Measurements from ENCODE around the gene TPST2.
A peak's percentile ranks its signal among the peaks of the same experiment; 100 is the strongest.
"Not testable (repeated sequence)": the region's sequence is repeated elsewhere in the genome, so short reads cannot be mapped to it uniquely, and the experiment has no call there.

TPST2 gene

DNA sequence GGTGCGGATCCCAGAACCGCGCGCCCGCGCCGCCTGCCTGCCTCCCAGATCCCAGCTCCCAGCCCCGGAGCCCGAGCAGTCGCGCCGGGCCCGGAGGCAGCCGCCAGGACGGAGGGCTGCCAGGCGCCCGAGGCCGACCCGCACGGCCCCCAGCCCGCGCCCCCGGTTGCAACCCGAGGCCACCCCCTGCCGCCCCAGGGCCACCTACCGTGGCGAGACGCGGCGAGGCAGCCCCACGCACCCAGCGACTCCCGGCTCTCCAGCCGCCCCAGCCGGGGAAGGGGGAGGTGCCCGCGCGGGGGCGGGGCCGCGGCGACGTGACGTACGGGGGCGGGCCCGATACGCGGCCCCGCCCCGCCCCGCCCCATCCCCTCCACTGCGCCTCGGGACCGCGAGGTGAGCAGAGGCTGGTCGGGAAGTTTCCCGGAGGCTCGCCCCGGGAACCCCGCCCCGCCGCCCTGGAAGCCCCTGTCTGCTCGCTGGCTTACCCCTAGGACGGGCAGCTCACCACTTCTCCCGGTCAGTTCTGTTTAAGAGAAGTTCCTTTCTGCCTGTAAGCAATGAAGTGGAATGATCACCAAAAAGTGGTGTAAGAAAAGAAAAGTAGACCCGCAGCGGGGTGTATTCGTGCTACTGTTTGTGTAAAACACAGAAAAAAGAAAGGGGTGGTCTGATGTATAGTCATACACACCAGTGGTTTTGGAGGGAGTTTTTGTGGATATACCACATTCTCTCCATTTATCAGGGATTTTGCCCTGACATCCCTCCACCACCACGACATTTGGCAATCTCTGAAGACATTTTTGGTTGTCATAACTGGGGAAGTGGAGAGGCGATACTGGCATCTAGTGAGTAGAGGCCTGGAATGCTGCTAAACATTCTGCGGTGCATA is at the start of gene TPST2:
Gene TPST2 (minus strand): TSS at position 288 of the 892 bp plus-strand sequence. CDS start 48,502 bp downstream, outside the sequence.
- DNase-seq (ENCODE audit: low spot score): peak; percentile 64

- no peak for DNase-seq (ENCODE audit: low spot score)
Measured at GRCh38 chr22:26636296-26636695, 46.4 kb upstream of the TPST2 start.

GRCh38 chr22:26635117-26635516 is 45.2 kb upstream of the TPST2 start:
- DNase-seq (ENCODE audit: low spot score): no peak

- DNase-seq (ENCODE audit: low spot score): no peak
Measured at GRCh38 chr22:26634189-26634588, 44.3 kb upstream of the TPST2 start.

DNA sequence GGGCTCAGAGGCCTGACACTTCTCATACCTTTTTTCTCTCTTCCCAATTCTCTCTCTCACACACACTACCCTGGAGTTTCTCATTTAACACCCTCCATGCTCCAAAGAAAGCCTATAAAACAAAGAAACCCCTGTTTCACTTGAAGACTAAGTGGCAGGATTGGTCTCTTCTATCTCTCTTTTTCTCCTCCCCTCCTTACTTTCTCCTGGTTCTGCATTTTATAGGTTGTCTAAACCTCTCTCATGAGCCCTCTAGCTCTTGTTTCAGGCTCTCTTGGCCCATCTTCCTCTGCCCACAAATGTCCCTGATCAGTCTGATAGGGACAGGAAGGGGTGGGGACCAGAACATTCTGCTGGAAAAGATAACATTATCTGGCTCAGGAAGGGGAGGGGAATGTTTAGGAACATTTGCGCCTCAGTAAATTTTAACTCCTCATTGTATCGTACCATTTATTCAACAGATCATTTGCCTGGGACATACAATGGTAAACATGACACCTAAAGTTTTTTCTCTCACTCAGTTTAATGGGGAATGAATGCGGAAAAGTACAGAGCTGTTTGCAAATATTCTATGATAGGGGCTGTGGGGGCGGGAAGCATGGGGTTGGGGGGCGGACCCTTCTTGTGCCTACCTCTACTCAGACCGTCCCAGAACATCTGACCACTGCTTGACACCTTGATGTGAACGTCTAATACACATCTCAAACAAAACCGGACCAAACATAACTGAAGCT is 42.7 kb upstream of the TPST2 start:
- DNase-seq (ENCODE audit: low spot score): no peak

DNA sequence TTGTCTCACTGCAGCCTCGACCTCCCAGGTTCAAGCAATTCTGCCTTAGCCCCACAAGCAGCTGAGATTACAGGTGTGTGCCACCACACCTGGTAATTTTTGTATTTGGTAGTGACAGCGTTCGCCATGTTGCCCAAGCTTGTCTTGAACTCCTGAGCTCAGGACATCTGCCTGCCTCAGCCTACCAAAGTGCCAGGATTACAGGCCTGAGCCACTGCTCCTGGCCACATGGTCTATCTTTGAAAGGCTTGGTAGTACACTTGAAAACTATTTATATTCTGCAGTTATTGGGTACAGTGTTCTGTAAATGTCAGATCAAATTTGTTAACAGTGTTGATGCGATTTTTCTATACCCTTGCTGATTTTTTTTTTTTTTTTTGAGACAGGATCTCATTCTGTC is 41.4 kb upstream of the TPST2 start:
- no peak for DNase-seq (ENCODE audit: low spot score)

- DNase-seq (ENCODE audit: low spot score): no peak
Measured at GRCh38 chr22:26629988-26630761, 40.2 kb upstream of the TPST2 start.

DNA sequence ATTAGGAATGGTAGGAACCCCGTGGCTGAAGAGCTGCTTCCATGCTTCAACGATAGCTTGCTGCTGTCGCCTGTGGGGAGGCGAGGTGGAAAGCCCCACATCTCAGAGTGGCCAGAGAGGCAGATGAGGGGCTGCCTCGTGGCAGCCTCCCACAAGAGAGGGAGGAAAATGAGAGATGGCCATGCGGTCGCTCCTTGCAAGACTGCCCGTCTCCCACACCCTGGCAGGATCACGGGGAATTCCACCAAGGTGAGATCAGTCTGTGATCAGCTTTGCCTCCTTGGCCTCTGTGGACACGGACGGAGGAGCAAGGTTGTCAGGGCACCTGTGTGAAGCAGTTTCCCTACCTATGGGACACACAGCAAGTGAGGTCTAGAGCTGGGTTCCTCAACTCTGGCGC is 34.9 kb upstream of the TPST2 start:
- DNase-seq (ENCODE audit: low spot score): no peak

- no peak for DNase-seq (ENCODE audit: low spot score)
Measured at GRCh38 chr22:26623984-26624383, 34.1 kb upstream of the TPST2 start.

DNA sequence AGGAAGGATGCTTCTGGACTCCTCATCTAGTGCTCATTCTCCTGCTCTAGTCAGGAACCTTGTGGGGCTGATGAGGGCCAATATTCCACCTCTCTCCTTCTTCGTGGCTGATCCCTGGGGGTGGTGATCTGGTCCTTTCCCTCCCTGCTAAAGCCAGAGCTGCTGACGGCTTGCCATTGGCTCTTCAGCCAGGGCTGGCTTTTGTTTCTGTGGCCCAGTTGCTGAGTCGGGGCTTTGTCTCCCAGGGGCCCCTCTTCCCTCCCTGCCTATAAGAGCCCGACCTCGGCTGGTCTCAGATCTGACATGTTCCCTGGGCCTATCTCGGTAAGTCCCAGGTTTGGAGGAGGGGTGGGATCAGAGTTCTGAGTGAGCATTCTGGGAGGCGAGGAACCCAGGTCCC is 31.7 kb upstream of the TPST2 start, which contains the start of gene CRYBA4:
Gene CRYBA4 (plus strand): TSS at position 301 of the 400 bp plus-strand sequence. CDS start 634 bp downstream, outside the sequence.
- DNase-seq (ENCODE audit: low spot score): no peak

GRCh38 chr22:26620197-26620596 is 30.3 kb upstream of the TPST2 start:
- no peak for DNase-seq (ENCODE audit: low spot score)

DNA sequence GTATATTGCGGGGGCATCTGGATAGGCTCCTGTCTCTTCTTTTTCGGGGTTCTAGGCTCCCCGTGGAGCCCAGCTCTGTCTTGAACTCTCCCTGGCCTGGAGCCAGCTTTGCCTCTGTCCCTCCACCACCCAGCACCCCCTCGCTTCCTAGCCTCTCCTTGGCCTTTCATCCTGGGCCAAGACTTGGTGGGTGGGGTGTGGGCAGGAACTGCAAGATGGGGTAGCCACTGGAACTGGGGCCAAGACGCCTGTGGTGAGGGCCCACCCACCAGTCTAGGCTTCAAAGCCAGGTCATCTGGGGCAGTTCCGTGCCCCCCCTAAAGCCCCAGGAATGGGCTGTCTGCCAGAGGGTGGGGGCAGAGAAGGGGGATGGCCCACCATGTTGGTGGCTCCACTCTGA is 29.6 kb upstream of the TPST2 start:
- DNase-seq (ENCODE audit: low spot score): no peak

GRCh38 chr22:26618455-26618854 is 28.5 kb upstream of the TPST2 start:
- no peak for DNase-seq (ENCODE audit: low spot score)

GRCh38 chr22:26617271-26618199 is 27.6 kb upstream of the TPST2 start, which contains the start of gene CRYBB1:
Gene CRYBB1, minus strand, starts transcription at chr22:26618027. Its CDS starts 1,708 bp downstream, at chr22:26616319.
- peak; percentile 33 for DNase-seq (ENCODE audit: low spot score)

DNA sequence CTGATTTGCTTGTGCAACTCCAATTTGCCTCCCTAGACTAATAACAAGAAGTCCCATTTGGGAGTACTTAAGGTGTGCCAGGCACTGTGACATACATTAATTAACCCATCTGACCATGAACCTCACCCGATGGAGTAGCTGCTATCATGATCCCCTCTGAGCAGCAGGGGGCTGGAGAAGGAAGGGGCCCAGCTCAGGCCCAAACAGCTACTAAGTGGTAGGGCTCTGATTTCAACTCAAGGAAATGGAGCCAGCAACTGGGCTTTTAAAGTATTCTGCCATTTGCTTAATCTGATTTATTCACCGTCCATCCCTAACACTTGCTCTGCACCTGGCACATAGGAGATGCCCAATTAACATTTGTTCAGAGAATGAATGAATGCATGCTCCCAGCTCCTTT is 26.7 kb upstream of the TPST2 start:
- no peak for DNase-seq (ENCODE audit: low spot score)

GRCh38 chr22:26615830-26616435 is 26.0 kb upstream of the TPST2 start:
- DNase-seq (ENCODE audit: low spot score): no peak

GRCh38 chr22:26615149-26615548 is 25.2 kb upstream of the TPST2 start:
- no peak for DNase-seq (ENCODE audit: low spot score)

DNA sequence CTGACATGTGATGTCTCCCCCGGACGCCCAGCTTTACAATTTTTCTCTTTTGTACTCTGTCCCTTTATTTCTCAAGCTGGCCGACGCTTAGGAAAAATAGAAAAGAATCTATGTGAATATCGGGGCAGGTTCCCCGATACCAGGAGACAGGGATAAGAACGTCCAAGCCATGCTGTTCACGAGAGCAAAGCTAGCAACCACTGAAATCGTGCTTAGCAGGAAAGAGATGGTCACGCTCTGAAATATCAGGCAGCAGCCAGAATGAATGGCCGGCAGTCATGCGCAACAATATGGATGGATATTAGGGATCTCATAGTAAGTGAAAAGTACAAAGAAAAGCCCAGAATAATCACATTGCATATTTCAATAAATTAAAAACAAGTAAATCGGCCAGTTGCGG is 24.4 kb upstream of the TPST2 start:
- DNase-seq (ENCODE audit: low spot score): no peak

- DNase-seq (ENCODE audit: low spot score): not testable (repeated sequence)
Measured at GRCh38 chr22:26613753-26614152, 23.8 kb upstream of the TPST2 start.

GRCh38 chr22:26612652-26613051 is 22.7 kb upstream of the TPST2 start:
- no peak for DNase-seq (ENCODE audit: low spot score)

GRCh38 chr22:26610996-26611395 is 21.1 kb upstream of the TPST2 start:
- no peak for DNase-seq (ENCODE audit: low spot score)
